Midbrain (tissue), 1 donor: ENCODE data around the gene SRP68.
"Not testable (repeated sequence)": the region's sequence is repeated elsewhere in the genome, so short reads cannot be mapped to it uniquely, and the experiment has no call there.

Experiments used
- DNase-seq: peaks from one replicate; lab custom pipeline; 2025; lab: John Stamatoyannopoulos, UW

SRP68 gene

DNA sequence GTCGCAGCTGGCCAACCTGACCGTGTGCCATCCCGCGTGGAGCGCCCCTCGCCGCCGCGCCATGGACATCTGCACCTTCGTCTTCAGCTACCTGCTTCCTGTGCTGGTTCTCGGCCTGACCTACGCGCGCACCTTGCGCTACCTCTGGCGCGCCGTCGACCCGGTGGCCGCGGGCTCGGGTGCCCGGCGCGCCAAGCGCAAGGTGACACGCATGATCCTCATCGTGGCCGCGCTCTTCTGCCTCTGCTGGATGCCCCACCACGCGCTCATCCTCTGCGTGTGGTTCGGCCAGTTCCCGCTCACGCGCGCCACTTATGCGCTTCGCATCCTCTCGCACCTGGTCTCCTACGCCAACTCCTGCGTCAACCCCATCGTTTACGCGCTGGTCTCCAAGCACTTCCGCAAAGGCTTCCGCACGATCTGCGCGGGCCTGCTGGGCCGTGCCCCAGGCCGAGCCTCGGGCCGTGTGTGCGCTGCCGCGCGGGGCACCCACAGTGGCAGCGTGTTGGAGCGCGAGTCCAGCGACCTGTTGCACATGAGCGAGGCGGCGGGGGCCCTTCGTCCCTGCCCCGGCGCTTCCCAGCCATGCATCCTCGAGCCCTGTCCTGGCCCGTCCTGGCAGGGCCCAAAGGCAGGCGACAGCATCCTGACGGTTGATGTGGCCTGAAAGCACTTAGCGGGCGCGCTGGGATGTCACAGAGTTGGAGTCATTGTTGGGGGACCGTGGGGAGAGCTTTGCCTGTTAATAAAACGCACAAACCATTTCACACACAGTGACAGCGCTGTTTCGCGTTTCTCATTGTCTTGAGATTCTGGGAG, 4.7 kb upstream of the SRP68 start:
- no peak for DNase-seq

DNA sequence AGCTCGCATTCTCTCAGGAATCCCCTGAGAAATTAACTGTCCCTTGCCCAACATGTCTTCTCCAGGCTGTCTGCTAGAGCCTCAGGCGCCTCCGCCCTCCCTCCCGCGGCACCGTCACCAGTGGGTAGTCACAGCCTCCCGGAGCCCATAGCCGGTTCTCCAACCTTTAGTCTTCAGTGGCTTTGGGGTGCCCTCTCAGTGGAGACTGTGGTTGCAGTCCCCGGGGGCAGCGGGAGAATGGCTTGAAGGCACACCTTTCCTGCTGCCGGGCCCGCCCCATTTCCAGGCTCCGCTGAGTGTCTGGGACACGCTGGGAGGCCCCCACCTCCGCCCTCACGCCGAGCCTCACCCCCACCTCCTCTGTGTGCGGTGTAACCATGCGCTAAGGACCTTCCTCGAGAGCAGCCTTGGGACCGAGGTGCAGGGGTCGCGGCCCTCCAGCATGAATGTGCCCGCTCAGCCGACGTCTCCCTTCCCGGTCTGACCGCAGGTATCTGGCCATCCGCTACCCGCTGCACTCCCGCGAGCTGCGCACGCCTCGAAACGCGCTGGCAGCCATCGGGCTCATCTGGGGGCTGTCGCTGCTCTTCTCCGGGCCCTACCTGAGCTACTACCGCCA, 3.9 kb upstream of the SRP68 start:
- DNase-seq, result no peak

DNA sequence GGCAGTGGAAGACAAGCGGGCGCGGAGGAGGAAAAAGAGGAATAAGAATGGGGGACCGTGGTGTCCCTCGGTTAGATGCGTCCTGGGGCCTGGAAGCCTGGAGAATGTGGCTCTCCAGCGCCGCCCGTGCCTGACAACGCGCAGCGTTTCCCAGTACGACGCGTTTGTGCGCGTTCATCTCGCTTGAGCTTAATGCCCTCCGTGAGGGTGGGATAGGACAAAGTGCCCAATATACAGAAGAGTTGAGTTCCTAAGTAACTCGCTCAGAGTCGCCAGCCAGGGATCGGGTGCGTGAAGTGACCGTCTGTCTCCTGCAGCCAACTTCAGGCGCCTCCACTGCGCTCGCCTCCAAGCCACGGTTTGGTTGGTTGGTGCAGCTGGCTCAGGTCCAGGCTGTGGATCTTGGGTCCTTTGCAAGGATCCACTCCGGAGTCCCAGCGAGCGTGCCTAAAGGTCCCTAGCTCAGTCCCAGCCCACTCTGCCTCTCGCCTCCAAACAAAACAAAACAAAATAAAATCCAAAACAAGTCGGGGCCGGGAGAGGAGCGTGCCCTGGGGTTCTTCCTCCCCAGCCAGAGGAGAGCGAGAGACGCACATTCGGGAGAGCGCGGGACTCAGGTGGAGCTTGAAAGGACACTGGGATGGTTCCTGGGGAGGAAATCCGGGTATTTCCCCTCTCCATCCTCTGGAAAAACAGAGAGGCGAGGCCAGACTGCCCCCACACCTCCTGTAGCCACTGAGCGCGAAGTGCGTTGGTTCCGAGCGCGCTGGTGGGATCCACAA, 3.2 kb upstream of the SRP68 start:
- no peak for DNase-seq

DNA sequence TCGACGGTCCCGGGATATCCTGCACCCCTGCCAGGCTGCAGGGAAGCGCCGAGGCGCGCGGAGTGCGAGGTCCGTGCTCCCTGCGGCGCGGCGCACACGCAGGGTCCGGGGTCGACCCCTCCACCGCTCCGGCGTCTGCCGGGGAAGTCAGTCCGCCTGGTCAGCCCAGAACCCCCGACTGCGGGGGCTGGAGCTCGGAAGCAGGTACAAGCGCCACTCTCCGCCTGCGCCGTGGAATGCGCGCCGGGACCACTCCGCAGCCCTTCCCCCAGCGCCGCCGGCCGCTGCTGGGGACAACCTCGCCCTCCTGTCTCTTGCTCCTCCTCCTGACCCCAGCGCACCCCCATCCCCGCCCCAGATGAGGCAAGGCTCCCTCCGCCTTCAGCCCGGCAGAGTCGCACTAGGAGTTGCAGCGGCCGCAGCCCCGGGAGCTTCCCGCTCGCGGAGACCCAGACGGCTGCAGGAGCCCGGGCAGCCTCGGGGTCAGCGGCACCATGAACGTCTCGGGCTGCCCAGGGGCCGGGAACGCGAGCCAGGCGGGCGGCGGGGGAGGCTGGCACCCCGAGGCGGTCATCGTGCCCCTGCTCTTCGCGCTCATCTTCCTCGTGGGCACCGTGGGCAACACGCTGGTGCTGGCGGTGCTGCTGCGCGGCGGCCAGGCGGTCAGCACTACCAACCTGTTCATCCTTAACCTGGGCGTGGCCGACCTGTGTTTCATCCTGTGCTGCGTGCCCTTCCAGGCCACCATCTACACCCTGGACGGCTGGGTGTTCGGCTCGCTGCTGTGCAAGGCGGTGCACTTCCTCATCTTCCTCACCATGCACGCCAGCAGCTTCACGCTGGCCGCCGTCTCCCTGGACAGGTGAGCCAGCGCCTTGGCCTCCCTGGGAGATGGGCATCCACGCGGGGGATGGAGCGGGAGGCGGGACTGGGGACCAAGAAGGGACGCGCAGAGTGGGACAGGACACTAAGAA, 2.4 kb upstream of the SRP68 start, which contains the start of gene GALR2:
GALR2 (plus strand) TSS at position 392 of the 974 bp plus-strand sequence; CDS start at position 495, 103 bp downstream.
- DNase-seq, result no peak

DNA sequence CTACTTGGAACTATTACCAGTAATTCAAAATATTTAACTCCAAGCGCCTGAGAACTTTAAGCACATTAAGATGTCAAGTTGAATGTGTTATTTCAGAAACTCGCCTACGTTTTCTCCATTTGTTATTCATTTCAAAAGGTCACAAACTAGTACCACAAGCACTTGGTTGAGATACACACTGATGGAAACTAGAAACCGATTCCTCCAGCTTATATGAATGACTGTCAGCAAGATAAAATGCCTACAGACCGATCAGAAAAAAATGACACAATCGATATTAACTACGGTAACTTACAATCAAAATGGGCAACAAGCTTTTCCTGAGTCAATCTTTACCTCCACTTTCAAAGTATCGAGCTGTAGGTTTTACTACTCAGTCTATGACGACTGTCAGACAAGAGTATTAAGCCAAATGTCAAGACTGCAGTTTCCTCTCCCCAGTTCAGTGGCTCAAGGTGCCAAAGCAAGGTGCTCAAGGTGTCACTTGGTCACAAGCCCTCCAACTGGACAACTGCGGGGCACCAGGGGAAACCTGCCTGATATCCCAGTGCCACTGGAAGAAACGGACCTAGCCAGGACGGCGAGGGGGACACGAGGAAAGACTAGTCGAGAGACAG, 678 bp downstream of the SRP68 start:
- no peak for DNase-seq

DNA sequence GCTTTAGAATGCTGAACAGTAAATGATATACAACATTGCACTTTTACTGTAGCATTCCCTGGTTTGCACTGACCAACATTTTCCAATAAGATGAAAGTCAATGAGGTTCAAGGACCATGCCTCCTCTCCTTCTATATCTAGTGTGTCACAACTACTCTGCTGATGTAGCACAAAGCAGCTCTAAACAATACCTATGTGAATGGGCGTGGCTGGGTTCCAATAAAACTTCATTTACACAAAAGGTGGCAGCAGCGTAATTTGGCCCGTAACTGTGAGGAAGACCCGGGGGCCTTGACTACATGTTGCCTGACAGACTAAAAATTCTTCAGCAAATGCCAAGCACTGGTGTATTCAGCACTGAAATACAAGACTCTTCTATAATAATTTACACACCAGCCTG, 6.5 kb downstream of the SRP68 start:
- no peak for DNase-seq

DNA sequence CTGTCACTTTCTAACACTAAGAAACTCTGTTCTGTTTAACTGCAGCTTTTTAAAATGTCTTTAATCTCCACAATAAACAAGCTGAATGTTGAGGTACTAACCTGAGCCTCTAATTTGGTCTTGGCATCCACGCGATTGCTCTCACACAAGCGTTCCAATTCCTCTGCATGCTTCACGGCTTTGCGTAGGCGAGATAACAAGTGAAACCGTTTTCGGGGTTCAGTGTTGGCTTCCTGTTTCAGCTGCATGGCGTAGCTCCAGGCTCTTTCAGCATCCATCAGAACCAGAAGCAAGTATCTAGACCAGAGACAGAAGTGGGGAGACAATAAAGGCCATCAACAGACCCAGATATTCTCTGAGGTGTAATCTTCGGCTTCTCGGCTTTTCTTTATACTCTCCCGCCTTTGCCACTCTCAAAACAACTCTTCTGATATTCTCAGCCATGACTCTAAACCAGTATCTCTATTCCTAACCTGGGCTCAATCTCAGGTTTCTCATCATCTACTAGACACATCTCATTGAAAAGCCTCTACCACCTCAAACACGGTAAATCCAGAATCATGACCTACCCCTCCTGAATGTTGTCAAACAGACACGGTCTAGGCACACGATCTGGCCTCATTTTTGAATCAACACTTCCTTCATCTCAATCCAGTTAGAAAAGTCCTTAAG, 8.3 kb downstream of the SRP68 start:
- DNase-seq, result no peak

DNA sequence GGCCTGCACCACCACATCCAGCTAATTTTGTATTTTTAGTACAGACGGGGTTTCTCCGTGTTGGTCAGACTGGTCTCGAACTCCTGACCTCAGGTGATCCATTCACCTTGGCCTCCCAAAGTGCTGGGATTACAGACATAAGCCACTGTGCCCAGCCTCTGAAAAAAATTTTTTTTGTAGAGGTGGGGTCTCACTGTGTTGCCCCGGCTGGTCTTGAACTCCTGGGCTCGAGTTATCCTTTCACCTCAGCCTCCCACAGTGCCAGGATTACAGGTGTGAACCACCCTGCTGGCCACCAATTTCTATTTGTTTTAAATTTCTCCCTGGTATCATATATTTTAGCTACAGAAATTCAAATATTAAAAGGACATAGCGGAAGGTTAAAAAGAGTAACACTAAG, 14.1 kb downstream of the SRP68 start:
- not testable (repeated sequence) for DNase-seq

DNA sequence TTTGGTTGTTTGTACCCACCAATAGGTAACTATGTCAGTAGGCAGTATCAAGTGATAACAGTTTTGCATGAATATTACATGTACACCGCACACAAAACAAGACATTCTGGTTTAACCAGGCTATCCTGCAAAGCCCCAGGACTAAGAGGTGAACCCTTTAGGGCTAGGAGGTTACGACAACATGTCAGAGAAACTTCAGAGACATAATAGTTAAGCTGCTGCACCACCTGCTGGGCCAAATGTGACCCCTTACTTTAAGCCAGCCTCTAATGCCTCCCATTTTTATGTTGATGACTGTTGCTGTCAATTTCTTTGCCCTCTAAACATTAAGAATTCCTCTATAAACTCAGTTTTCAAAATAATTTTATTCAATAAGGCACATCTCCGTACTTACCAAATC, 15.4 kb downstream of the SRP68 start:
- no peak for DNase-seq

DNA sequence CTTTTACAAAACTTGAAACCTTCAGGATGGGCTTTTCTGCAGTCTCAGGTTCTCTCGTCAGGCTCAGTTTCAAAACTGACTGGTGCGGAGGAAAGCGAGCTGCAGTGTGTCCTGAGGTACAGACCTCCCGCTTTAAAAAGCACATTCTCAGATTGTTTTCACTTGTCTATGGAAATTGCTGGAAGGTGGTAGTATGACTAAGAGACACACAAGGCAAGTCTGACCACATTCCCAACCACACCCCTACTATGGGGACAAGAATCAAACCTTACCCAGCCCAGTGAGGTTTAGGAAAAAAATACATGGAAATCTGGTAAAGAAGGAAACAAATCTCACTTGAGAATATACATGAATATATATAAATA, 18.2 kb downstream of the SRP68 start:
- no peak for DNase-seq

DNA sequence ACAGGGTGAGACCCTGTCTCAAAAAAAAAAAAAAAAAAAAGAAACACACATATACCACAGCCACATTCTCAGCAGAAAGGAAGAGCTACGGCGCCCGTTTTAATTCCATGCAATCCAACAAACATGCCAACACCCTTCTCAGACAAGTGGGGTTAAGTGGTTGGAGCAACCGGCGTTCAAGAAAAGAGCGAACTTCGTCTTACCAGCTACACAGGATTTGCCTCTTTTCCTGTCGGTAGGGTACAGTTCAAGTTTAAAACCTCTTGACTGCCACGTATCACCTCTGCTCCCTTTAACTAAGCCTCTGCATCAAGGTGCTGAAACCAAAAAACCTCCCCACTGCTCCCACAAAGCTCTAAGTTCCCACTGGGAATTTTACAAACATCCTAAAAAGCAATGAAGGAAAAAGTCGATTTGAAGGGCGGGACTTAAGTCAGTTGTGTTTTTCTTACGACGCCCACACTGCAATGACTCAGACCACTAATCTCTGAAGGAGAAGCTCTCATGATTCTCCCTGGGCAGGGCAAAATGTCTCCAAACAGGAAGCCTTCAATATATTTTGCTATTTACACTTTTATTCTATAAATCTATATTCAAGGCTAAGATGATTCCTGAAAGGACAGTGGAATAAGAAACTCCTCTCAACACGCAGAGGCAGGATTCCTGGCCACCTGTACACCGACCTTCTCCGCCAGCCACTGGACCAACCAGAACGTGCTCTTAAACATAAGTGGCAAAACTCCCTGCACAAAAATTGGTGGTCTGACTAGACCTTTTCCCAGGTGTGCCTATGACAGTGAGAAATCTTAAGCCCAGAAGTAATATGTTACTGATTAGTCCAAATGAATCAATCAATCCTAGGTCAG, 18.8 kb downstream of the SRP68 start:
- DNase-seq, result no peak

DNA sequence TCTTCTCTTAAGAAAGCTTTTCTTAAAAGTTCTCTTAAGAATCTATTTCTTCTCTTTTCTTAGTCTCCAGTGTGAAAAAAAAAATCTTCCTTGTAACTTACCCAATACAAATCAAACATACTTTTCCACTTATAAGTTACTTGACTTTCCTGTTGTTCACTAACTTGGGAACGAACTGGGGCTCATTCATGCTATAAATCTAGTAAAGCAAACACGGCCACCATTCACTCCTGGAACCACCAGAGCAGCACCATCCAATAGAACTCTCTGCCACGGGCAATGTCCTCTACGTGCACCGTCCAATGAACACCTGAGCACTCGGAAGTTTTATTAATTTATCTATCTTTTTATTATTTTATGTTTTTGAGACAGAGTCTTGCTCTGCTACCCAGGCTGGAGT, 20.8 kb downstream of the SRP68 start:
- DNase-seq, result no peak

DNA sequence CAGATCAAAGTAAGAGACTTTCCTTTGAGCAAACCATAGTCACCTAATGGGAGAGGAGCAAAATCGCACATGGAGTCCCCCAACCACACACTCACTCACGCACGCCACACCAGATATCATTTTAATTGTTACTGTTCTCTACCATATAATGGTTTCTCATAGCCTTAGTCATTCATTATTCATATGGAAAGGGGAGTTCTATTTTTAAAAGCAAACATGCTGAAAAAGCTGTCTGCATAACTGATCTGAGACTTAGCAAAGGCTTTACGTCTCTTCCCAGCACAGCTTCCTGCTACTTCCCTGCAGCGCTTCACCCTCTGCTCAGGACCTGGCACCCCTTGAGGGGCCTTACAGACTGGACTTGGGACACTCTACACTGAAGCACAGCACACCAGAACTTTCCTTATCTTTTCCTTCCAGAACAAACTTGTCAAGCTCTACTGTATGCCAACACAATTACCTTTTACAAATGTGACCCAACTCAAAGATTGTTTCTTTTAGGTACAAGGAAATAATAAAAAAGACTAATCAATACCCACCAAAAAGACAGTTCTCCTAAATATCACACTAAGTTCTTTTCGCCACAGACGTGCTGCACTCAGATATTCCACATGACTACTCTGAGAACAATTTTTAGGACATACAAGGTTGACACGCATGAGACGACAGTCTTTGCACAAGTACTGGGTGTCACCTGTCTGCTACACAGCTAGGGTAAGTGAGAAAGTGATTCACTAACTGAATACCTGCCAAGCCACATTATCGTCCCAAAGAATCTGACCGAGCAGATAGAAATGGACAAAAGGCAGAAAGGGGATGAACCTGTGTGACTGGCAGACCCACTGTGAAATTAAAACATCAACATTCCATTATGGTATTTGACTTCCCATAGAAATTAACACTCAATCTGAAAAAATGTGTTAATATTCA, 21.5 kb downstream of the SRP68 start:
- DNase-seq, result no peak

DNA sequence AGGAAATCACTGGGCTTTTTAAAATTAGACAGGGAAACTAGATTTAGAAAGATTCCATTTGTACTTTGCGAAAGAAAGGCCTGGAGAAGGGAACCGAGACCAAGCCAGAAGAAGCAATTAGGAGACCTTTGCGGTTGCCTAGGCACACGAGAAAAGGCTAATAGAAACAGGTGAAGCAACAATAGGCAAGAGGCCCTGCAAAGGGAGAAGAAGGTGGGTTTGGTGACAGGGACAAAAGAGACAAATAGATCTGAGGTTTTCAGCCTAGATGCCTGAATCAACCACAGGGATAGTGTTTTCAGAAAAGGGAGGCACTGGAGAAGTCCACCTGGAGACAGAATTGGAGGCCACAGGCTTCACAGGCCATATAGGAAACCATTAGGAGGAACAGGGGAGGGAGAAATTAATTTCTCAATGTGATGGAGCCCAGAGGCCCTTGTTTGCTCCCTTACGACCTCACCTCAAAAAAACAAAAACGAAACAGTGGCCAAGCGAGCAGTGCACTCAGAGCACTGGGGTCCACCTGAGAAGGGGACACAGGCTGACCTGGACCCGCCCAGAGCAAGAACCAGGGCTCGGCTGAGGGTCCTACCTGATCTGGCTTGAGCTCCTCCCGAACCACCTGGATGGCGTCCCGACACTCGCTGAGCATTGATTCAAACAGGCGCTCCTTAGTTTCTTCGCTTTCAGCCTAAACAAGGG, 22.3 kb downstream of the SRP68 start:
- no peak for DNase-seq

DNA sequence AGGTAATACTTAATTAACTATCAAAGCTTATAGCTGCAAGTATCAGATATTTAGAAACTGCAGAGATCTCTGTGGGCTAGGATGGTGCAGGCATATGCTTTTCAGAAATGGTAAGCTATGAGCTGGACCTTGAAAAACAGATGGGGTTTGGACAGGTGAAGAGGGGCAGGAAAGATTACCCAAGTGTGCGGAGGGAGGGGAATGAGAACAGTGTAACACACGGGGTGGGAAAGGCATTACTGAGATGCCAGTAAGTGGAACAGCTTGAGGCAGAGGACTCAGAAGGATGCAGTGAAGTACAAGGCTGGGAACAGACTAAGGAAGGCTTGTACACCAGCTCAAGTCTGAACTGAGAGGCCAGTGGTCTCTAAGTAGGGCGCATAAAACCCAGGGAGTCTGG, 23.1 kb downstream of the SRP68 start:
- DNase-seq, result no peak

DNA sequence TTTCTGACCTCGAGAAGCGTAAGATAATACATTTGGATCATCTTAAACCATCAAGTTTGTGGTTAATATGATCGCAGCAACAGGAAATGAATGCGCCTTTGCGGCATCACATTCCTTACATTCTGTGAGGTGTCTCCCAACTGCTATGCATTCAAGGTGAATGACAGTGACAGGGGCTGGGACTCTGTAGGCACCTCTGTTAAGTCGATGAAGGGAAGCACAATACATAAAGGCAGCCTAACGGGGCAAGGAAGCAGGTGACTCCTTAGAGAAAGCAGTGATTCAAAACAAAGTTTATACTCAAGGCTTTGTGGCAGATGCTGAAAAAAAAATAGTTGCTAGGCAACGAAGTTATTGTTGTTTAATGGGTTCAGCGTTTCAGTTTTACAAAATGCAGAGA, 23.6 kb downstream of the SRP68 start:
- DNase-seq, result no peak

DNA sequence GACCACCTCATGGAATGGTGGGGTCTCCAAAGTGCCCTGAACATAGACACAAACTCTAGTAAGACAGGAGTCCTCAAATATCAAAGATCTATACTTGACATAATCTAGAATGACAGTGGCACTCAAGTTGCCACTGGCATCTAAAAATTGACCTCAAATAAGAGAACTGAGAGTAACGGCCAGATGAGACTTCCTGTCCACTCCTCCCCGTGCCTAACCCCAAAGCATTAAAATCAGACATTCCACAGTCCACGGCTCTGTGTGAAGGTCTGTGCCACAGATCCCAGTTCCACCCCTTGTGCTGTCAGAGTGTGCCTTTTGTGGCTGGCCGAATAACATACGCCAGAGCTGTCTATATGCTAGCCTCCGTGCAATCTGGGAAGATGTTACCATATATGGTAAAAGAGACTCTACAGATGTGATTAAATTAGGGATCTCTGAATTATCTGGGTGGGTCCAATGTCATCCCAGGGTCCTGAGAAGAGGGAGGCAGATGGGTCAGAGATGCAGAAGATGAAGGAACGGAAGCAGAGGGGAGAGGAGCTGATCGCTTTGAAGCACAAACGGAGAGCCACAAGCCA, 24.2 kb downstream of the SRP68 start:
- no peak for DNase-seq

DNA sequence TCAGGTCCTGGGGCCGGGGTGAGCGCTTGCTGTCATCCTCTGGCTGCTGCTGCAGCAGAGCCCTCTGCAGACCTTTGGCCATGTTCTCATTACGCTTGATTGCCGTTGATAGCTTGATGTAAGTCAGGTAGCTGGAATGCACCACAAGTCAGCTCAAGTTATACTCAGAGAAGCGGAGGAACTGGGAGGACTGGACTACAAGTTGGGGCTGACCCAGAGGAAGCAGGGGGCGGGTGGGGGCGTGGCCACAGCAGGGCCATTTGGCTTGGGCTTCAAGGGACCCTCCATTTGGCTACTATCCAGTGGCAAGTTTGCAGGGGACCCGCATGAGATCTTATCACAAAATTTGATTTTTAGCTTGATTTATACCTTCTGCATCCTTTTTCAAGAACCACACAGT, 26.3 kb downstream of the SRP68 start:
- DNase-seq, result no peak
